ENCODE data around the gene PDZK1IP1.

Gene PDZK1IP1, protein sequence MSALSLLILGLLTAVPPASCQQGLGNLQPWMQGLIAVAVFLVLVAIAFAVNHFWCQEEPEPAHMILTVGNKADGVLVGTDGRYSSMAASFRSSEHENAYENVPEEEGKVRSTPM

GRCh38 chr1:47189844-47190508, at the start of gene PDZK1IP1:
PDZK1IP1 (minus strand) TSS chr1:47190036; CDS start chr1:47189932, 104 bp downstream.
- DNase-seq (ENCODE audit: low read depth): no peak

- DNase-seq (ENCODE audit: low read depth): no peak
Measured at GRCh38 chr1:47238935-47239592, 49.2 kb upstream of the PDZK1IP1 start.

DNA sequence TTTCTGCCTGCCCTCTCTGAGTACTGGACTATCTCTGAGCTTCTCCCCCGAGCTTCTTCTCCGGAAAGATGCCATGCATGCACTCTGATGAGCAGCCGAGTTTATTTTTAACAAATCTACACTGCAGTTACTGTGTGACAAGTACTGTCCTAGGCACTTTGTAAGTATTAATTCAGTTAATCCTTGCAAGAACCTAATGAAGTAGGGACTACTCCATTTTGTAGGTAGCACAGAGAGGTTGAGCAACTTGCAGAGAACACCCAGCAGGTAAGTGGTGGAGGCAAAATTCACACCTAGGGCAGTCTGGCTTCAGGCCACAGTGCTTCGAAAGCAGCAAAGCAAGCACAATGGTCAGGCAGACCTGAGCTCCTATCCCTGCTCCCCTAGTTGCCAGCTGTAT, 46.0 kb upstream of the PDZK1IP1 start:
- no peak for DNase-seq (ENCODE audit: low read depth)

- no peak for DNase-seq (ENCODE audit: low read depth)
Measured at GRCh38 chr1:47235241-47235681, 45.4 kb upstream of the PDZK1IP1 start.

- DNase-seq (ENCODE audit: low read depth): no peak
Measured at GRCh38 chr1:47233186-47233585, 43.4 kb upstream of the PDZK1IP1 start.

- no peak for DNase-seq (ENCODE audit: low read depth)
Measured at GRCh38 chr1:47232187-47232874, 42.5 kb upstream of the PDZK1IP1 start, which contains the start of gene TAL1. TAL1 (minus strand) TSS chr1:47232225; CDS start chr1:47225888, 6,337 bp downstream.

- DNase-seq (ENCODE audit: low read depth): no peak
Measured at GRCh38 chr1:47231301-47232186, 41.7 kb upstream of the PDZK1IP1 start.

- DNase-seq (ENCODE audit: low read depth): no peak
Measured at GRCh38 chr1:47230692-47231300, 41.0 kb upstream of the PDZK1IP1 start.

- DNase-seq (ENCODE audit: low read depth): no peak
Measured at GRCh38 chr1:47229886-47230691, 40.3 kb upstream of the PDZK1IP1 start.

- no peak for DNase-seq (ENCODE audit: low read depth)
Measured at GRCh38 chr1:47229031-47229885, 39.4 kb upstream of the PDZK1IP1 start.

GRCh38 chr1:47228644-47229030, 38.8 kb upstream of the PDZK1IP1 start:
- DNase-seq (ENCODE audit: low read depth): no peak

GRCh38 chr1:47227341-47228232, 37.8 kb upstream of the PDZK1IP1 start:
- DNase-seq (ENCODE audit: low read depth): no peak

GRCh38 chr1:47226839-47227215, 37.0 kb upstream of the PDZK1IP1 start:
- DNase-seq (ENCODE audit: low read depth): no peak

DNA sequence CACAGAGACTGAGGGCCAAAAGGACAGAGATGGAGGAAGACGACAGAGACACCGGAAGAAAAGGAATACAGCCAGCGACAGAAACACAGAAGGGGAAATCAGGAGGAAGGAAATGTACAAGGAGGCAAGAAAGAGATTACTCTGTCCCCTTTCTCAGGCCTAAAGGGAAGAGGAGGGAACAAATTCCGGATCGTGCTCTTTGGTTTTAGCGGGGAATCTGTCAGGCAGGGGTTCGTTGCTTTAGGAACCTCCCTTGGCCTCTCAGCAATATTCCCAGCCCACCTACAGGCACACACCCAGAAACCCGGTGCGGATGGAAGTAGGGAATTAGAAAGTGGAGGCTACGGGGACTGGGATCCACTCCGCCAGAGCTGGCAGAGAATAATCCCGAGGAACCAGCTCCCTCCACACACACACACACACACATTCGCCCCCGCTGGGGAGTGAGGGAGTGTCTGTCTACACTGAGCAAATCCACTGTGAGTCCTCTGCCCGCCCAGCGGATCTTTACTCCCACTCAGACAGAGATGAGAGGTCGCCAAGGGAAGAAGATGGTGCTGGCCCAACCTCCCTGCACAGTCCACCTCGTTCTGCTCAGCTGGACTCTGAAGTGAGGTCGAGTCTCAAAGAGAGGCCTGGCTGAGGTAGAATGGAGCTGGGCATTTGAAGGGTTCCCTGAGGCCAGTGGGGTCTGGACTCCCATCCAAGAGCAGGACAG, 36.4 kb upstream of the PDZK1IP1 start:
- DNase-seq (ENCODE audit: low read depth): no peak

DNA sequence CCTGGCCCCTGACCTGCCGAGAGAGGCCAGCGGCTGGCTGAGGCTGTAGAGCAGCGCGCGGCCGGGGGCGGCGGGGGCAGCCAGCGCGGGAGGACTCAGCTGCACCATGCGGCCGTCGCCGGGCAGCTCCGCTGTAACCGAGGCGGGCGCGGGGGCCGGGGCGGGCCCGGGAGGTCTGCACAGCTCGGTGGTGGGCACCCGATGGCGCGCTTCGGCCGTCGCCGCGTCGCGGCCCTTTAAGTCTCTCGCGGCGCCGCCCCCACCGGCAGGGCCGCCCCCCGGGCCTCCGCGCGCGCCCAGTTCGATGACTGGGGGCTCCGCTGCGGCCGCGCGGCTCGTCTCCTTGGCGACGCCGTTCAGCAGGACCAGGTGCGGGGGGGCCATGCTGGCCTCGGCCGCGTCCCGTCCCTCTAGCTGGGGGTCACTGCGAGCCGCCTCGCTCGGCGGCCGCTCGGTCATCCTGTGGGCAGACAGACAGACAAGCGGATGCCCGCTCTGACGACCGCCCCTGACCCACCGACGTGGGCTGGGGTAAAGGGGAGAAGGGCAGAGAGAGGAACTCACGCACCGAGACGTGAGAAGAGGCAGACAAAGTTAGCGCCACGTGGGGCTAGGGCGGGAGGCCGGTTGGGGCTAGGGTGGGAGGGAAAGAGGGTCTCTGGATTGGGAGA, 35.7 kb upstream of the PDZK1IP1 start:
- DNase-seq (ENCODE audit: low read depth): no peak

GRCh38 chr1:47224676-47225399, 35.0 kb upstream of the PDZK1IP1 start:
- DNase-seq (ENCODE audit: low read depth): no peak

Measured in stimulated activated CD8-positive, alpha-beta memory T cell treated with anti-CD3 and anti-CD28 coated beads, Interleukin-12 subunit alpha, Interleukin-12 subunit beta, amount 100 ng/mL, for 4 hours (primary cell).